HG02678 (cell line): ENCODE measurements around the gene PCTP.

ENCODE experiments used
- ATAC-seq: cut with Tn5 transposase; IDR thresholded peaks from one replicate; pipeline ENCODE4 v1.9.1; 2021; ENCODE audit warnings: mild to moderate bottlenecking, moderate library complexity; ENCODE audit not compliant: unreplicated experiment

The PCTP gene

DNA sequence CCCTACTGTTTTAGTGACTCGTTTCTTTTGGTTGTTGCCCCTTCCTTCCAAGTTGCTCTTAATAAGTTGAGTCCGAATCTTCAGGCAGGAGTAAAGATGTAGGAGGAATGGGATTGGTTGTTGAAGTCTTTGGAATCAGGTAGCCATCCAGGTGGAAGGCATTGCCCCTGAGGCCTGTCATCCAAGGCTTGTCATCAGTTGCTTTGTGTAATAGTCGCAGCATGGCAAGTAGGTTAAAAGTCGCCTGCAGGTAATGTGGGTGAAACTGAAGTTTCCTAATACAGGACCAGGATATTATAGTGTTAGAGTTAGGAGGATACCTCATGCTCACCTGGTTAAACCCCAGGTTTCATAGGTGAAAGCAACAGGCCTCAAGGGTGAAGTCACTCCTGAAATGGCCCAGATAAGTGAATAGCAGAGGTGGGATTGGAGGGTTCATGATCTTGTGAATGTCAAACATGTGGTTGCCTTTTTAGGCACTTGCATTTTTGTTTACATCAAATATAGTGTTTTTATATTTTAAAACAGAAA, 934 bp downstream of the PCTP start:
- no peak for ATAC-seq

DNA sequence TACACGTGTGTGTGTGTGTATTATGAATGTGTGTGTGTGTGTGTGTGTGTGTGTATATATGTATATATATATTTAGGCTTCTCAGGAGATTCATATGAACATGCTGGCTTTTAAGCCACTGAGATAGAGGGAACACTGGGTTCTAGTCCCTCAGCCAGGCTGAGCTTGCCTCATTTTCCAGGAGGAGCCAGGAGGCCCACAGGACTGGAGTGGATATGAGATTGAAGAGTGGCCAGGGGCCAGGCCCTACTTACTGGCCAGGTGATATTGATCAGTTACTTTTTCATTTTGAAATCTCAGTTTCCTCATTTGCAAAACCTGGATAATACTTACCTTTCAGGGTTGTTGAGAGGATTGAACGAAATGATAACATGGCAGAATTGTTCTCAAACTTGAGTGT, 5.8 kb downstream of the PCTP start:
- ATAC-seq, result no peak

DNA sequence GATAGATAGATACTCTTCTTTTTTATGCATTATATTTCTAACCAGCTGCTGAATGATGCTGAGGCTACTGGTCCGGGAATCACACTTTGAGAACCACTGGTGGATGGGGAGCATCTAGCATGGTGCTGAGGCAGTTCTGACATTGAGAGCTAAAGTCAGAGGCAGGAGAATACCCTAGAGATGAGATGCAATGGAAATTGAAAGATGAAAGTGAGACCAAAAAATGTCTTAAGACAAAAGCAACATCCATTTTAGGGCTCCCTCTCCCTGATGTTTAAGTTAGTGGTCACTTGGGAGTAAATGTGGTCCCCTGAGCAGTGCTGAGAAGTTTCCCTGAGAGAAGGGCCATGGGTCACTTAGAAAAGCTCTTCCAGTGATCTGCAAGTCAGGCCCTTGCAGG, 6.8 kb downstream of the PCTP start:
- ATAC-seq, result peak; percentile 43

DNA sequence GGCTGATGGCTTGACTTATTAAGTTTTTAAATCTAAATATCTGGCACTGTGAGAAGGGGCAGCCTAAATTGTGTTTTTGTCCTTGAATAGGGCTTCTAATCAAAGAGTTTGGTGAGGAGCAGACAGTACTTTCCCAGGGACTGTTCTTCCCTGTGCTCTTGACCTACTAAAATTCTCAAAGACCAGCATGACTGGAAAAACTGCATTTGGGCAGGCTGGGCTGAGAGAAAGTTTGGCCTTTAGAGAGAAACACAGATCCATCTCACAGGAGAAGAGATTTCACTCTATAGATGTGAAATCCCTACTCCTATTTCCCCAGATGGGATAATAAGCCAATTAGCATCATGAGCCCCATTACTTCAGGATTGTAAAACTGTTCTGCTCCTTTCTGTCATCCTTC, 7.3 kb downstream of the PCTP start:
- ATAC-seq, result no peak

DNA sequence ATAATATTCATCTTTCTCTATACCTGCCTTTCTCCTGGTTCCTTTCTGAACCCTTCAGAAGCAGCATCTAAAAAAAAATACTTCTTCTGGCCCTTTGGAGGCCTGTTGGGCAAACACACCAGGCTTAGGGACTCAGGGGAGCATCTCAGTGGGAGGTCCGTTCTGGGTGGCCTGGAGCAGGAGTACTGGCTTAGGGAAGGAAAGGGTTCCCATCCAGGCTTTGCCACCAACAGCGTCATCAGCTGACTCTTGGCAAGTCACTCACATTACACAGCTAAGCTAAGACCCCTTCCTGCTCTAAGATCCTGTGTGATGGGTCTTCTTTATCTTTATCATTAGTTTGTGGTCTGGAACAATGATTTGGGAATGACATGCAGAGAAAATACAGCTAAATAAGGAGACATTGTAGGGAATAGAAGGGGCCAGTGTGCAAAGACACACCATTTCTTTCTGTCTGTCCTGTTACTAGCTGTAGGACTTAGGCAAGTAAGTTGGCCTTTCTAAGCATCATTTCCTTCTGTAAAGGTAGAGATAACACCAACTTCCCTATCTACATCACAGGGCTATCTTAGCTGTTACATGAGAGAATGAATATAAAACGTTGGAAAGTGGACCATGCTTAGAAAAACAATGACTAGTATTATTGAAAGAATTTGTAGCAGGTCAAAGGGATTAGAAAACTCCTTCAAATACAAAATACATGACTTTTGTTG, 9.9 kb downstream of the PCTP start:
- ATAC-seq, result no peak

DNA sequence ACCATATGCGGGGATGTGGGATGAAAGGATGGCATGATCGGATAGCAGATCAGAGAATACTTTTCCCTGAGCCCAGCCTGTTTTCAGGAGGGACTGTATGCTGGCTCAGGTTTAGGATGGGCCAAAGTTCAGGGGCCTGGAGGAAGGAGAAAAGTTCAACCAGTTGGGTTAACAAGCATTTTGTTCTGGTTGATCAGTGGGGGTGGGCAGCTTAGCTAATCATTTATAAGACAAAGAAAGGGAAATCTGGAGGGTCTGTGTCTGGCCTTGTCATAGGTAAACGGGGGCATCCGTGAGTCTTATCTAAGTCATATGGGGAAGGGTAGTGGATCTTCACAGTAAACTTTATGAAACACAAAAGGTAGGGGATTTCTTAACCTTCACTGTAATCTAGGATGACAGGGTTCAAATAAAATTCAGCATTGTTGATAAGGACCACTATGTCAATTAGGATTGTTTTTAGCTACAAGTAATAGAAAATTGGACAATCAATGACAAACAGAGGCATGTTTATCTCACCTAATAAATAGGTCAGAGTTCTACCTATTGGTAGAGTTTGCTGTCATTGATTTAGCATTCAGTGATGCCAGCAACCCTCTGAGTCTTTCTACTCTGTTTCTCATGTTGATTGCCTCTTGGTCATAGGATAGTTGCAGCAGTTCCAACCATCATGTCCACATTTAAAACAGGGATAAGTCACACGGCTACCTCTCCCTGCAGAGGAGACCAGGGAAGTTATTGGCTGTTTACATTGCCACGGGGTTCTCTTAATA, 11.4 kb downstream of the PCTP start:
- ATAC-seq, result no peak

DNA sequence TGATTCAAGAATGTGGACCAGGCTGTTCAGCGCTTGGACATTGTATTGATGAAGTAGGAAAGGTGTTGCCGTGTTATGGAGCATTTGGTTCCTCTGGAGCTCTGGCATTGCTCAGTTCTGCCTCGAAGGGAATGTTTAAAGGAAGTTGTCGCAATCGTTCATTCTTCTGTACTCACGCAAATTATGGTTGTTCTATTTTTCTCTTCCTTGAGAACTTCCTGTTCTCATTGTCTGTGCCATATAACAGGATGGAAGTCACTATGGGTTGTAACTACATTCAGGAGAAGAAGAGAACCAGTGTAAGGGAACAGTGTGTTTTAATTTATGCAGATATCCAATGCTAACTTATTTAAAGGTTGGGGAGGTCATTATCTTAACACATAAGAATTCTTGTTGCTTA, 13.0 kb downstream of the PCTP start:
- no peak for ATAC-seq

DNA sequence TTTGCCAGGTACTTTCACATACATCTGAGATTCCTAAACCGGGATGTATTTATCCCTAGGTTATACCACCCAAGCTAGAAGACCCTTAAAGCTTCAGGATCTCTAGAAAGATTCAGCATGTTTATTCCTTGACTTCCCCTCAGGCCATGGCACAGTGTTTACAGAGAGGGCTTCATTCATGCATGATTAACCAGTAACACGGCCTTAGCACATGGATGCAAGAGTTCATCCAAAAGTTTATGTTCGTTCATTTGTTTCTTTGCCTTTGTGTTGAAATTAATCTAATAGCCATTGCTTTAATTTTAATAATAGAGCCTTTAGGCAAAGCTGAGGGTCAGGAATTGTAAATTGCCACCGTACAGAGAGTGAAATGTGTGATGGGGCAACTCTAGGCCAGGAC, 13.8 kb downstream of the PCTP start:
- ATAC-seq, result no peak

DNA sequence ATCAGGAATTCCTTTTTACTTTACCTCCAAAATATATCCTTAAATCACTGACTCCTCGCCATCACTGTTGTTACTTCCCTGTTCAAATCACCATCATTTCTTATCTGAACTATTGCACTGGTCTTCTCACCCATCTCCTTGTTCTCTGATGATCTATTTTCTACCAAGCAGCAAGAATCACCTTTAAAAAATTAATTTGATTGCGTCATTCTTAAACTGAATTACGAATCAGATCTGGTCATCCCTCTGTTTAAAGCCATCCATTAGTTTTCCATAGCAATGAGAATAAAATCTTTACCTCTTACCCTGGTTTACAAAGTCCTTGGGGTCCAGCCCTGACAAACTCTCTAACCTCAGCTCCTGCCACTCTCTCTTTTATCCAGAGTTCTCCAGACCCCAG, 14.6 kb downstream of the PCTP start:
- no peak for ATAC-seq

DNA sequence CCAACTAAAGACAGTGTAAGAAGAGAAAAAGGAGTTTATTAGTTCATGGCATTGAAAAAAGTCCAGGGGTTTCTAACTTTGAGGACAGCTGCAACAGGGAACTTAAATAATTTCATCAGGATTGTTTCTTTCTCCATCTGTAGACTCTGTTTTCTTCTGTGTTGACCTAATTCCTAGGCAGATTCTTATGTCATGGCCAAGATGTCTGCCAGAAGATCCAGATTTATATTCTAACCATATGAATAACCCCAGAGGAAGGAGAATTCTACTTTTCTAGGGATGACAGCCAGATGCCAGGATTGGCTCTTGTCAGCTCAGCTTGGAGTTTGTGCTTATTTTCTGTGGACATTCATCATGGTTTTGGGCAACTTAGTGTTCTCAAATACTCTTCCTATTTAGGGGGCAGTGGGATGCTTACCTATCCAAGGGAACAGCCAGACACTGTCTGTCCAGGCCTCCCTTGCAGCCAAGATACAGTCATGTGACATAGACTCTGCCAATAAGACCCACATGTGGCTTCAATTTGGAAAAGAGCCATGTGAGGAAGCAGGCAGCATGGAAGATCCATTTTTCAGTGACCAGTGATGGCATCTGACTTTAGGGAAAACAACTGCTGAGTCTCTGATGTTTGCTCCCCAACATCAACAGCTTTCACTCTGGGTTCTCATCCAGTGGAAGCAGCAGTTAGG, 18.2 kb downstream of the PCTP start:
- no peak for ATAC-seq

DNA sequence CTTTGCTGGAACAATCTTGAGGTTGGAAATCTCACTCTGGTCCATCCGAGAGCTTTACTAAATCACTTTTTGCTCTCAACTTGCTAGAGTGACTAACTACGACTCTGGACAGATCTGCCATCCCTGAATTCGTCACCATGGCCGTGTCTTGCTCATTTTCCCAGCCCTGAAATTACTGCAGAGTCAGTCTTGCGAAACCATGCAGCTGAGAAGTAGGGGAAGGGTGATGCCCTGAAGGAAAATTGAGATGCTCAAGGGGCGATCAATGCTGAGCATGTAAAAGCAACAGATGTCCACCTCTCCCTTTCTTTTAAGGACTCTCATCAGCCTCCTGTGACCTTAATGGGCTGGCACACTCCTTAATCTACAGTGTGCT, 18.8 kb downstream of the PCTP start:
- ATAC-seq, result no peak

DNA sequence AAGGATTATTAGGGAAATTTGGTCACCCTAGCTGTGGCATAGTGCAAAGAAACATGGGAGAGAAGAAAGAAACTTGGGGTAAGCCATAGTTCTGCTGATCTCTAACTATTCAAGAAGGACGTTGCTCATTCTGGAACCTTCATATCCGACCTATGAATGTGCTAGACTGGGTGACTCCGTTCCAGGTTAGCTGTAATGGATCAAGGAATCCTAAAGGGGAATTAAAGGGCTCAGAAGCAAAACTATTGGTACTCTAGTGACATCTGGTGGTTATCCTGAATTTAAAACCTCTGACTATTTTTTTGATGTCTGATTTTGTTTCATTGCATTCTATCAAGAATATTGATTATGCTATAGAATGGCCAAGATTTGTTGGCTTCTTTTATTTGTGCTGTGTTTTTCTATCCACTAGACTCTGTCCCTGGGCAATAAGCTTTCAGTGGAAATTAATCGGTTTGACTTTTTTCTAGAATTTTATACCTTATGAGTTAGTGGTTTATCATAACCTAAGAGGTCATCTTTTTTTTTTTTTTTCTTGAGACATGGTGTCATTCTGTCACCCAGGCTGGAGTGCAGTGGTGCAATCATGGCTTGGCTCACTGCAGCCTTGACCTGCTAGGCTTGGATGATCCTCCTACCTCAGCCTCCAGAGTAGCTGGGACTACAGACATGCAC, 19.5 kb downstream of the PCTP start:
- no peak for ATAC-seq

DNA sequence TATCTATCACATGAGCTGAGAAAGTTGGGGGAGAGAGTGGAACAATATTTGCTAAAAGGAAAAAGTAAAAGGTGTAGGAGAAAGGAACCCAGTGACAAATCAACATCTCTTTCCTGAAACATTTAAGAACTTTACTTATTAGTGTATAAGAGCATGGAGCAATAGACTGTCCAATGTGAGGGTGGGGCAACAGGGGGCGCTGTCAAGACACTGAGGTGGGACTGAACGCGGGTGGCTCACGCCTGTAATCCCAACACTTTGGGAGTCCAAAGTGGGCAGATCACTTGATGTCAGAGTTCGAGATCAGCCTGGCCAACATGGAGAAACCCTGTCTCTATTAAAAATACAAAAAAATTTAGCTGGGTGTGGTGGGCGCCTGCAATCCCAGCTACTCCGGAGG, 21.2 kb downstream of the PCTP start:
- no peak for ATAC-seq

DNA sequence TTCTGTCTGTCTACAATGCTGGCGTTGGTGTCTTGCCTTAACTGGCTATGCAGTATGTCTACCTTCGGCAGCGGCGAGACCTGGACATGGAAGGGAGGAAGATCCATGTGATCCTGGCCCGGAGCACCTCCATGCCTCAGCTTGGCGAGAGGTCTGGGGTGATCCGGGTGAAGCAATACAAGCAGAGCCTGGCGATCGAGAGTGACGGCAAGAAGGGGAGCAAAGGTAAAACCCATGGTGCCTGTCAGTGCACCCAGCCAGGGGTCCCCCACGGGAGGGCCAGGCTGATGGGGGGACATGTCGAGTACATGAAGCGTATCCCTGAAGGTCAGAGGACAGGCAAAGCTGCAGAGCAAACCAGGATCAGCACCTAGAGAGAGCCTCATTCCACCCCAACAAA, 22.8 kb downstream of the PCTP start:
- no peak for ATAC-seq

DNA sequence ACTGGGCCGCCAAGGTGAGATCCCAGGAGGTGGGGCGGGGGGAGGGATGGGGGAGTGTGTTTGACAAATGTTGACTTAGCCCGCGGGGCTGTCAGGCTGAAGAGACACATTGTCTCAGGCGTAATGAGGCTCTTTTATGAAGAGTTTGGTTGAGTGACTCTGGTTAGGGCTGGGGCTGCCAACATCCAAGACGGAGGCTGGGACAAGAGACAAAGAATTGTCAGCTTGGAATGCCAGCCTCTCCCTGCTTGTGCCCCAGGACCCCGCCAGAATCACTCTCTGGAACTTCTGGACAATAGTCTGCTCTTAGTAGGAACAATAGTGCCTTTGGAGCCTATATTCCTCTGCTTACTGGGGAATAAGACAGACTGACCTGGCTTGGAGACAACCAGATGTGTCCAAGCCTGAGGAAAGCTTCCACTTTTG, 24.0 kb downstream of the PCTP start:
- ATAC-seq, result no peak

DNA sequence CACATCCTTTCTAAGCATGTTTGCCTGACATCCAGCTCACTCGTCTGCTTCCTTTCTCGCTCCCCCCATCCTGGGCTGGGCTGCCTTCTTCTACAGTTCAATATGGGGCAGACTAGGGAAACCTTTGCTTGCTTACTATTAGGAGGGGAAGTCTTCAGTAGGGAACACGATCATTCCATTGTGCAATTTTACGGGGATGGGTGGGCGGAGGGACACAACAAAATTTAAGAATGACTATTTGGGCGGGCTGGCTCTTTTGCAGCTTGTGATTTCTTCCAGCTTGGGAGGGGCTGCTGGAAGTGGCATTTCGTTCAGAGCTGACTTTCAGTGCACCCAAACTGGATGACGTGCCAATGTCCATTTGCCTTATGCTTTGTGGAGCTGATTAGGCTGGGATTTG, 25.4 kb downstream of the PCTP start:
- ATAC-seq, result no peak

DNA sequence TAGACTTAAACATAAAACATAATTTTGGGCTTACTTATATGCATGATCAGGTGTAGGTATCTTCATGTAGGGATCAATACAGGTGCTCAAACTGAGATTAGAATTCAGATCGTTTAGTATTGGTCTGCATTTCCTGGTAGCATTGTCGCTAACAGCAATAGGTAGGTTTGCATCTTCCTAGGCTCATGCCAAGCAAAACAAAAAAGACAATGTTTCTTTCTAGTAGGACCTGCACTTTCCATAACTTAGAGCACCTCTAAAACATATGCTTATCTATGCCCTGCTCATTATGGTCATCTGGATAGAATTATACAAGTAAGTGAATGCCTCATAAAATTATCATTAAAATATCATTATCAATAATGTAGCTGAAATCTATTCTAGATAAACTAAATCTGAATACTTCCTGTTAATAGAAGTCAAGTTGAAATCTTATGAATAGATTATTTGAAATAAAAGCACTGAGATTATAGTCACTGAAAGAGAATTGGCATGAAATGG, 26.7 kb downstream of the PCTP start:
- no peak for ATAC-seq

DNA sequence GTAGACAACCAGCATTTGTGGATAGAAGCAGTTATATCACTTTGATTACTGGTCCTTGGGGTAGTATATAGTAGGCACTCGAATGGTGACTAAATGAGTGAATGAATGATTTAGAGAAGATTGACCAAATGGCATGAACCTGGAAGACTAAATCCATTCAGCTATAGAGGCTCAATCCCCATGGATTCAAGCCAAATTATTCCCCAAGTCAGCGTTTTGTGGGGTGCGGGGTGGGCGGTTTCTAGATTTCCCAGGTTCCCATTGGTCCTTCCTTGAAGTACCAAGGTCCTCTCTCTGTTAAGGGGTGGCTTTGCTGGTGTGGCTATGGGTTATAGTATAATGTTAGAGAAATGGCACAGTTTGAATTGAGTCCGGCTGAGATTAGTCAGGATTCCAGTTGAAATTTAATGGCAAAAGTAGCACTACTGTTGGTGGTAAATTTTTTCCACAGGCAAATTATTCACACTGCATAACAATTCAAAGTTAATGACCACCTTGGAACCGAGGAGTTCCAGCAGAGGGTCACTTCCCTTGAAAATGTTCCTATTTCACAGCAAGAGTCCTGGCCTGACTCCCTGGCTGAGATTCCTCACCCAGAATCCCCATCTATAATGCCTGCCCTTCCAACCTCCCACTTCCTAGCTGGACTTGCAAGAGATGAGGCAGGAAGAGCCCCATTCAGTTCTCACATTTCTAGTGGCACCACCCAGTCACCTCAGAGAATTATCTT, 27.7 kb downstream of the PCTP start:
- no peak for ATAC-seq

DNA sequence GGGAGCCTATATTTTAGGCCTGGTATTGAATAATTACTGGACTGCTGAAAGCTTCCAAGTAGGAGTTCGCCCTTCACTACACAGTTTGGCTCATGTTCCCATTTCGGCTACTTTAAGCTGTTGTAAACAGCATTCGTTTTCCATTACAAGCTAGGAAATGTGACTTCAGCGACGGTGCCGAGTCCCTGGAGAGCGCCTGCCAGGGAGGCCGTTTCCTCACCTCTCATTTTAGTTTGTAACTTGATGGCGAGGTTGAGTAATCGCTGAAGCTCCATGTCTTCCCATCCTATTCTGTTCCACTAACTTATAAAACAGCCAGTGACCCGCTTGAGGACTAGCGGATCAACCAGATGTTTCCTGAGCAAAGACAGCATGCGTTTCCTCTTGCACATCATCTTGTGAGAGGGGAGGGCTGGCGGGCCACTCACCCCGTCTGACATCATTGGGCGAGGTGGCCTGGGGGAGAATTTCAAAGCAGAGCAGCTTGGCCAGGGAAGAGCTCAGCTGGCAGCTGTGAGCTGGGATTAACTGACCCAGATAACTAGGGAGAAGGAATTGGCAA, 32.9 kb downstream of the PCTP start:
- ATAC-seq, result no peak

DNA sequence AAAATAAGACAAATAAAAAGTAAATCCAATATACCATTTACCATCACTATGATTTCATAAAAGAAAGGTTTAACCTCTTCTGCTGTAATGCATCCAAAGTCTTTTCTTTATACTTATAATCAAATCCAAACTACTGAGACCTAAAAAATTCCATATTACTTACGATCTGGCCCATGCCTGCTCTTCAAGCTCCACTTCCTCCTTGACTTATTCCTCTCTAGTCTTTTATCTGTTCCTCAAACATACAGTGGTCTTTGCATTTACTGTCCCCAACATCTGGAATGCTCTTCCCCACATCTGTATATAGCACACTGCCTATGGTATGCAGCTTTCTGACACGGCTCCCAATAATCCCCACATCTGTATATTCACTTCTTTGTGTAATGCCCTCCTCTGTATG, 33.8 kb downstream of the PCTP start:
- ATAC-seq, result no peak
